K562 (cell line): ENCODE results near the gene ZFP3. TPM values are rescaled to one million over a fixed set of nuclear protein-coding genes. Genes with fewer than 3 reads are reported as not detected.

ENCODE experiments used
- ATAC-seq: fragments of 200-7000 bp; cut with Tn5 transposase; 3 replicates; pipeline ENCODE4 v1.9.1; 2020; ENCODE audit warnings: moderate library complexity
- BruUV-seq: library from RNA; stranded (reverse); fragments of 400-500 nt; replicated peaks from 2 replicates; lab custom pipeline; 2021; lab: Mats Ljungman, UMichigan
- CTCF ChIA-PET: fragments of 300-600 bp; formaldehyde crosslinking; extraction: SDS; loops from one replicate; lab custom pipeline; 2021; ENCODE audit warnings: low intra/inter-chr PET ratio; lab: Yijun Ruan, JAX
- POLR2A ChIA-PET: fragments of 300-600, 350-650 bp; sonication (Branson Sonifier 250); formaldehyde crosslinking; extraction: SDS; loops from one replicate; lab custom pipeline; 2021; ENCODE audit warnings: antibody characterized with exemption, inconsistent platforms; lab: Yijun Ruan, JAX
- DNase-seq, 4 experiments: peaks; one replicate each; pipeline versions ENCODE4 v3.0.0 to v3.0.0-alpha.2; 2011 to 2018; ENCODE audit warnings: low spot score in 3 of 4, mixed read lengths in 3 of 4; ENCODE audit errors: extremely low read depth in 1 of 4
- FAIRE-seq: peaks from 2 replicates; lab custom pipeline; 2011; peaks lifted over from hg19 to GRCh38; lab: Jason Lieb, UNC
- H2AFZ ChIP-seq: 2 replicates; pipeline ENCODE4 v1.6.0; 2011; ENCODE audit warnings: low read depth, low read length, control low read depth, inconsistent platforms
- H3K27ac ChIP-seq: fragments of 200-600 bp; 3 replicates; pipeline ENCODE4 v1.8.0; 2011; ENCODE audit warnings: low read depth, mild to moderate bottlenecking, control low read depth, inconsistent platforms, low read length, moderate library complexity, mixed read lengths; ENCODE audit errors: extremely low read depth
- H3K27me3 ChIP-seq, 2 experiments: fragments of 300-600 bp in 1 of 2; 2 replicates in 1 of 2; 3 replicates in 1 of 2; pipeline versions ENCODE4 v1.6.0 to v1.8.0; 2011; ENCODE audit warnings: inconsistent platforms in 2 of 2, low read length in 2 of 2, mild to moderate bottlenecking in 1 of 2, mixed read lengths in 1 of 2, moderate library complexity in 1 of 2; ENCODE audit not compliant: control insufficient read depth in 2 of 2, insufficient read depth in 2 of 2
- H3K36me3 ChIP-seq: fragments of 300-600 bp; 3 replicates; pipeline ENCODE4 v1.8.0; 2011; ENCODE audit warnings: mild to moderate bottlenecking, low read length, inconsistent platforms; ENCODE audit not compliant: control insufficient read depth, insufficient read depth
- H3K4me1 ChIP-seq, 2 experiments: fragments of 200-600 bp in 1 of 2; replicated peaks in 1 of 2; 2 replicates in 1 of 2; 3 replicates in 1 of 2; pipeline versions ENCODE4 v1.5.1 to v1.8.0; 2011; ENCODE audit warnings: inconsistent platforms in 2 of 2, low read length in 2 of 2, mild to moderate bottlenecking in 1 of 2, mixed read lengths in 1 of 2, moderate library complexity in 1 of 2; ENCODE audit not compliant: control insufficient read depth in 2 of 2, insufficient read depth in 2 of 2
- H3K4me2 ChIP-seq: 2 replicates; pipeline ENCODE4 v1.6.1; 2011; ENCODE audit warnings: low read length, control low read depth, inconsistent platforms, mixed read lengths; ENCODE audit not compliant: insufficient read depth
- H3K4me3 ChIP-seq: fragments of 200-600 bp; sonication (generic), shearing (Covaris generic); 2 replicates; pipeline ENCODE4 v1.5.1; 2016; ENCODE audit warnings: control low read depth, inconsistent platforms
- H3K79me2 ChIP-seq: fragments of 200-600 bp; 3 replicates; pipeline ENCODE4 v1.8.0; 2011; ENCODE audit warnings: low read length, inconsistent platforms; ENCODE audit not compliant: control insufficient read depth, insufficient read depth
- H3K9ac ChIP-seq, 2 experiments: 2 replicates each; pipeline versions ENCODE4 v1.6.0 to v1.6.1; 2011; ENCODE audit warnings: low read depth in 2 of 2, low read length in 2 of 2, control low read depth in 1 of 2, inconsistent platforms in 1 of 2, mild to moderate bottlenecking in 1 of 2, mixed read lengths in 1 of 2; ENCODE audit not compliant: insufficient read depth in 1 of 2
- H3K9me1 ChIP-seq: one replicate; pipeline ENCODE4 v1.6.0; 2011; ENCODE audit warnings: inconsistent platforms, mild to moderate bottlenecking, low read length, moderate library complexity; ENCODE audit not compliant: control insufficient read depth, insufficient read depth
- H3K9me3 ChIP-seq: replicated peaks from 2 replicates; pipeline ENCODE4 v1.5.1; 2011; ENCODE audit warnings: low read depth, low read length, inconsistent platforms; ENCODE audit not compliant: control insufficient read depth, insufficient read depth
- H4K20me1 ChIP-seq: replicated peaks from 2 replicates; pipeline ENCODE4 v1.6.1; 2011; ENCODE audit warnings: low read length, inconsistent platforms, mixed read lengths; ENCODE audit not compliant: control insufficient read depth, insufficient read depth
- MCM2 ChIP-seq: fragments of 450-650 bp; IDR thresholded peaks from 2 replicates; pipeline ENCODE4 v1.6.1; 2017; ENCODE audit warnings: low read depth, mild to moderate bottlenecking
- MTA2 ChIP-seq: fragments of 450-650 bp; IDR thresholded peaks from 2 replicates; pipeline ENCODE4 v1.6.1; 2016; ENCODE audit warnings: low read depth
- NFATC3 ChIP-seq: fragments of 450-650 bp; IDR thresholded peaks from 2 replicates; pipeline ENCODE4 v1.6.1; 2017; ENCODE audit warnings: mild to moderate bottlenecking
- NRF1 ChIP-seq, 2 experiments: fragments of 450-650 bp; IDR thresholded peaks in 1 of 2; conservative IDR thresholded peaks in 1 of 2; 2 replicates each; pipeline ENCODE4 v1.6.1; 2014; ENCODE audit warnings: mild to moderate bottlenecking in 2 of 2
- ZFPM2 ChIP-seq: fragments of 250-450 bp; sonication (Bioruptor Pico); IDR thresholded peaks from 2 replicates; pipeline ENCODE4 v1.5.1; 2022; ENCODE audit warnings: mild to moderate bottlenecking
- ZNF41 ChIP-seq: fragments of 250-450 bp; sonication (Bioruptor Pico); conservative IDR thresholded peaks from 2 replicates; pipeline ENCODE4 v1.4.0; 2020; ENCODE audit warnings: mild to moderate bottlenecking
- ZNF57 ChIP-seq: fragments of 450-650 bp; formaldehyde crosslinking; IDR thresholded peaks from 2 replicates; pipeline ENCODE4 v1.4.0; 2020; ENCODE audit warnings: mild to moderate bottlenecking, moderate library complexity
- ZNF766 ChIP-seq: fragments of 200-800 bp; sonication (Bioruptor generic); conservative IDR thresholded peaks from 2 replicates; pipeline ENCODE4 v1.6.1; 2016; ENCODE audit warnings: missing genetic modification characterization, missing compliant biosample characterization
- ZNF778 ChIP-seq: fragments of 450-650 bp; formaldehyde crosslinking; IDR thresholded peaks from 2 replicates; pipeline ENCODE4 v1.4.0; 2020; ENCODE audit warnings: mild to moderate bottlenecking, moderate library complexity
- WGBS: fragments of 100-300 bp; shearing (Covaris generic); methylation state at CpG from one replicate; pipeline ENCODE4 v1.1.6; 2016; ENCODE audit warnings: low coverage, mixed read lengths; ENCODE audit not compliant: insufficient coverage; ENCODE audit errors: missing lambda C conversion rate; 5-methylcytosine and 5-hydroxymethylcytosine counted together
- in situ Hi-C: fragments of 300-500 bp; cut with MboI; formaldehyde crosslinking; loops from 4 replicates; pipeline ENCODE4 v1.15.0; 2018; ENCODE audit warnings: inconsistent platforms, mixed read lengths
- intact Hi-C: fragments of 100-400 bp; cut with micrococcal nuclease; formaldehyde crosslinking; loops from 2 replicates; pipeline ENCODE4 v1.14.2; 2022
- polyA plus RNA-seq, 8 experiments: library from polyadenylated mRNA; depleted of rRNA in 4 of 8; stranded (reverse) in 5 of 8; unstranded in 3 of 8; fragments of >200 nt; fragmentation: Nextera tagmentation in 2 of 8; fragmentation: Illumina TruSeq in 1 of 8; extraction: Ambion mirVana in 2 of 8; extraction: Trizol in 1 of 8; gene quantifications; 2 replicates each; pipeline versions ENCODE4 v1.2.1 to v1.2.3, GENCODE V29; 2011 to 2014; ENCODE audit warnings: inconsistent platforms in 1 of 8, missing spikeins in 1 of 8
- total RNA-seq, 7 experiments: library from RNA; depleted of rRNA in 6 of 7; stranded (reverse); fragments of >200 nt in 6 of 7; fragmentation: Illumina TruSeq in 2 of 7; extraction: Trizol in 2 of 7; gene quantifications; 2 replicates each; pipeline versions ENCODE4 v1.2.1 to v1.2.3, GENCODE V29; 2011 to 2021; ENCODE audit warnings: low replicate concordance in 1 of 7
- TF ChIP-seq, protein P1 (sequence below): fragments of 250-450 bp; sonication (Bioruptor Pico); IDR thresholded peaks from 2 replicates; pipeline ENCODE4 v1.5.0; 2020; ENCODE audit warnings: mild to moderate bottlenecking
- TF ChIP-seq, protein P2 (sequence below): fragments of 150-350 bp; IDR thresholded peaks from 2 replicates; pipeline ENCODE4 v1.6.1; 2014; ENCODE audit warnings: low read depth, mild to moderate bottlenecking, low read length, borderline replicate concordance
- TF ChIP-seq, protein P3 (sequence below): fragments of 450-650 bp; IDR thresholded peaks from 2 replicates; pipeline ENCODE4 v1.6.1; 2018; ENCODE audit warnings: mild to moderate bottlenecking, low read depth; ENCODE audit not compliant: partially characterized antibody
- TF ChIP-seq, protein P4 (sequence below): sonication (generic); formaldehyde crosslinking; IDR thresholded peaks from 2 replicates; pipeline ENCODE4 v1.8.0; 2022; ENCODE audit warnings: mild to moderate bottlenecking, missing genetic modification reagents

Gene ZFP3
- total and polyA plus RNA-seq, 9 of the 15 experiments (the other 6 are each of a cell fraction or from before 2014, with no cell fraction given), result 0.04 TPM; not detected in 8

DNA sequence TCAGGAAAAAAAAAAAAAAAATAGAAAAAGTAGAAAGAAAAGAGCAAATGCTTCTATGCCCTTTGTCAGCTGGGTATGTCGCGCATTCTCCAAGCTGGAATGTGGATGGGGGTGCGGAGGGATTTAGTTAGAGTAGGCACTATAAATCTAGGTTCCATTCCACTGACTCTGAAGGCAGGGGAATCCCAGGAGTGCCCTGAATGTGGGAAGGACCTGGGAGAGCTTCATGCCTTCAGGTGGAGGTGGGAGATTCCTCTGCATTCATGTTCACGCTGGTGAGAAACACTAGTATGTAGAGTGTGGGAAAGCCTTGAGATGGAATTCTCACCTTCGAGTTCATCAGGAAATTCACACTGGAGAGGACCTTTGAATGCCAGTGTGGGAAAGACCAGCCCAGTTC lies 21.0 kb downstream of the ZFP3 start:
- Histone ChIP-seq H3K4me3 (no peak overlapping the region), H4K20me1 (no peaks in the 10 kb centered on the region), H3K27me3 (peaks cover 4 to 14% of the 10 kb centered on the region in 2 experiments; a peak in 3 of 5 replicates), H3K27ac (no peak overlapping the region), H3K9ac (no peak overlapping the region), H3K79me2 (no peaks in the 10 kb centered on the region), H3K4me1 (no peaks in the 10 kb centered on the region), H3K4me2 (no peak overlapping the region), H2AFZ (no peak overlapping the region), H3K9me1 (no peaks in the 10 kb centered on the region), H3K36me3 (no peaks in the 10 kb centered on the region), H3K9me3 (no peaks in the 10 kb centered on the region; the same call in 1 of the 2 replicates)
- in situ Hi-C loops (no loop called here), intact Hi-C loops (no loop called here)
- WGBS, result 0% methylated on average over 2 of the region's 5 CpGs
- ATAC-seq (no peak), DNase-seq (no peak), FAIRE-seq (no peak)
- BruUV-seq, result no TSS peak
- ChIA-PET CTCF (no interaction called here), POLR2A (no interaction called here)
- no peak for TF ChIP-seq MCM2
- no peak for TF ChIP-seq ZNF57 (CRISPR knock-in tag)
- TF ChIP-seq, protein P1, sequence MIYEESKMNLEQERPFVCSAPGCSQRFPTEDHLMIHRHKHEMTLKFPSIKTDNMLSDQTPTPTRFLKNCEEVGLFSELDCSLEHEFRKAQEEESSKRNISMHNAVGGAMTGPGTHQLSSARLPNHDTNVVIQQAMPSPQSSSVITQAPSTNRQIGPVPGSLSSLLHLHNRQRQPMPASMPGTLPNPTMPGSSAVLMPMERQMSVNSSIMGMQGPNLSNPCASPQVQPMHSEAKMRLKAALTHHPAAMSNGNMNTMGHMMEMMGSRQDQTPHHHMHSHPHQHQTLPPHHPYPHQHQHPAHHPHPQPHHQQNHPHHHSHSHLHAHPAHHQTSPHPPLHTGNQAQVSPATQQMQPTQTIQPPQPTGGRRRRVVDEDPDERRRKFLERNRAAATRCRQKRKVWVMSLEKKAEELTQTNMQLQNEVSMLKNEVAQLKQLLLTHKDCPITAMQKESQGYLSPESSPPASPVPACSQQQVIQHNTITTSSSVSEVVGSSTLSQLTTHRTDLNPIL, result no peak
- TF ChIP-seq NFATC3, result no peak
- no peak for TF ChIP-seq ZNF778
- TF ChIP-seq MTA2, result no peak
- TF ChIP-seq, protein P2, sequence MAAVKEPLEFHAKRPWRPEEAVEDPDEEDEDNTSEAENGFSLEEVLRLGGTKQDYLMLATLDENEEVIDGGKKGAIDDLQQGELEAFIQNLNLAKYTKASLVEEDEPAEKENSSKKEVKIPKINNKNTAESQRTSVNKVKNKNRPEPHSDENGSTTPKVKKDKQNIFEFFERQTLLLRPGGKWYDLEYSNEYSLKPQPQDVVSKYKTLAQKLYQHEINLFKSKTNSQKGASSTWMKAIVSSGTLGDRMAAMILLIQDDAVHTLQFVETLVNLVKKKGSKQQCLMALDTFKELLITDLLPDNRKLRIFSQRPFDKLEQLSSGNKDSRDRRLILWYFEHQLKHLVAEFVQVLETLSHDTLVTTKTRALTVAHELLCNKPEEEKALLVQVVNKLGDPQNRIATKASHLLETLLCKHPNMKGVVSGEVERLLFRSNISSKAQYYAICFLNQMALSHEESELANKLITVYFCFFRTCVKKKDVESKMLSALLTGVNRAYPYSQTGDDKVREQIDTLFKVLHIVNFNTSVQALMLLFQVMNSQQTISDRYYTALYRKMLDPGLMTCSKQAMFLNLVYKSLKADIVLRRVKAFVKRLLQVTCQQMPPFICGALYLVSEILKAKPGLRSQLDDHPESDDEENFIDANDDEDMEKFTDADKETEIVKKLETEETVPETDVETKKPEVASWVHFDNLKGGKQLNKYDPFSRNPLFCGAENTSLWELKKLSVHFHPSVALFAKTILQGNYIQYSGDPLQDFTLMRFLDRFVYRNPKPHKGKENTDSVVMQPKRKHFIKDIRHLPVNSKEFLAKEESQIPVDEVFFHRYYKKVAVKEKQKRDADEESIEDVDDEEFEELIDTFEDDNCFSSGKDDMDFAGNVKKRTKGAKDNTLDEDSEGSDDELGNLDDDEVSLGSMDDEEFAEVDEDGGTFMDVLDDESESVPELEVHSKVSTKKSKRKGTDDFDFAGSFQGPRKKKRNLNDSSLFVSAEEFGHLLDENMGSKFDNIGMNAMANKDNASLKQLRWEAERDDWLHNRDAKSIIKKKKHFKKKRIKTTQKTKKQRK, result no peak
- TF ChIP-seq, protein P3, sequence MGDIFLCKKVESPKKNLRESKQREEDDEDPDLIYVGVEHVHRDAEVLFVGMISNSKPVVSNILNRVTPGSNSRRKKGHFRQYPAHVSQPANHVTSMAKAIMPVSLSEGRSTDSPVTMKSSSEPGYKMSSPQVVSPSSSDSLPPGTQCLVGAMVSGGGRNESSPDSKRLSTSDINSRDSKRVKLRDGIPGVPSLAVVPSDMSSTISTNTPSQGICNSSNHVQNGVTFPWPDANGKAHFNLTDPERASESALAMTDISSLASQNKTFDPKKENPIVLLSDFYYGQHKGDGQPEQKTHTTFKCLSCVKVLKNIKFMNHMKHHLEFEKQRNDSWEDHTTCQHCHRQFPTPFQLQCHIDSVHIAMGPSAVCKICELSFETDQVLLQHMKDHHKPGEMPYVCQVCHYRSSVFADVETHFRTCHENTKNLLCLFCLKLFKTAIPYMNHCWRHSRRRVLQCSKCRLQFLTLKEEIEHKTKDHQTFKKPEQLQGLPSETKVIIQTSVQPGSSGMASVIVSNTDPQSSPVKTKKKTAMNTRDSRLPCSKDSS, result no peak
- TF ChIP-seq, protein P4, sequence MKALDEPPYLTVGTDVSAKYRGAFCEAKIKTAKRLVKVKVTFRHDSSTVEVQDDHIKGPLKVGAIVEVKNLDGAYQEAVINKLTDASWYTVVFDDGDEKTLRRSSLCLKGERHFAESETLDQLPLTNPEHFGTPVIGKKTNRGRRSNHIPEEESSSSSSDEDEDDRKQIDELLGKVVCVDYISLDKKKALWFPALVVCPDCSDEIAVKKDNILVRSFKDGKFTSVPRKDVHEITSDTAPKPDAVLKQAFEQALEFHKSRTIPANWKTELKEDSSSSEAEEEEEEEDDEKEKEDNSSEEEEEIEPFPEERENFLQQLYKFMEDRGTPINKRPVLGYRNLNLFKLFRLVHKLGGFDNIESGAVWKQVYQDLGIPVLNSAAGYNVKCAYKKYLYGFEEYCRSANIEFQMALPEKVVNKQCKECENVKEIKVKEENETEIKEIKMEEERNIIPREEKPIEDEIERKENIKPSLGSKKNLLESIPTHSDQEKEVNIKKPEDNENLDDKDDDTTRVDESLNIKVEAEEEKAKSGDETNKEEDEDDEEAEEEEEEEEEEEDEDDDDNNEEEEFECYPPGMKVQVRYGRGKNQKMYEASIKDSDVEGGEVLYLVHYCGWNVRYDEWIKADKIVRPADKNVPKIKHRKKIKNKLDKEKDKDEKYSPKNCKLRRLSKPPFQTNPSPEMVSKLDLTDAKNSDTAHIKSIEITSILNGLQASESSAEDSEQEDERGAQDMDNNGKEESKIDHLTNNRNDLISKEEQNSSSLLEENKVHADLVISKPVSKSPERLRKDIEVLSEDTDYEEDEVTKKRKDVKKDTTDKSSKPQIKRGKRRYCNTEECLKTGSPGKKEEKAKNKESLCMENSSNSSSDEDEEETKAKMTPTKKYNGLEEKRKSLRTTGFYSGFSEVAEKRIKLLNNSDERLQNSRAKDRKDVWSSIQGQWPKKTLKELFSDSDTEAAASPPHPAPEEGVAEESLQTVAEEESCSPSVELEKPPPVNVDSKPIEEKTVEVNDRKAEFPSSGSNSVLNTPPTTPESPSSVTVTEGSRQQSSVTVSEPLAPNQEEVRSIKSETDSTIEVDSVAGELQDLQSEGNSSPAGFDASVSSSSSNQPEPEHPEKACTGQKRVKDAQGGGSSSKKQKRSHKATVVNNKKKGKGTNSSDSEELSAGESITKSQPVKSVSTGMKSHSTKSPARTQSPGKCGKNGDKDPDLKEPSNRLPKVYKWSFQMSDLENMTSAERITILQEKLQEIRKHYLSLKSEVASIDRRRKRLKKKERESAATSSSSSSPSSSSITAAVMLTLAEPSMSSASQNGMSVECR (CRISPR knock-in tag), result no peak
- no peak for TF ChIP-seq ZNF41 (CRISPR knock-in tag)
- no peak for TF ChIP-seq NRF1 (conservative IDR thresholded peaks at IDR 0.05 in 1 of 2, IDR thresholded peaks at IDR 0.05 in 1 of 2)
- TF ChIP-seq ZFPM2 (CRISPR knock-in tag), result no peak
- TF ChIP-seq ZNF766 (CRISPR knock-in tag), result no peak
